PC-9 (cell line): ENCODE measurements around the gene CNTN5. TPM values are rescaled to one million over a fixed set of nuclear protein-coding genes. Genes with fewer than 3 reads are reported as not detected.

Experiments used
- BruUV-seq: library from RNA; stranded (reverse); fragments of 400-500 nt; replicated peaks from 2 replicates; lab custom pipeline; 2021; lab: Mats Ljungman, UMichigan
- CTCF ChIA-PET: fragments of 300-600 bp; sonication (Branson Sonifier 250); formaldehyde crosslinking; loops from one replicate; lab custom pipeline; 2022; ENCODE audit warnings: antibody characterized with exemption; lab: Charles Lee
- POLR2A ChIA-PET: fragments of 300-600 bp; sonication (Branson Sonifier 250); formaldehyde crosslinking; loops from one replicate; lab custom pipeline; 2022; ENCODE audit warnings: antibody characterized with exemption; ENCODE audit not compliant: unreplicated experiment; lab: Charles Lee
- DNase-seq, 2 experiments: peaks; one replicate each; pipeline versions ENCODE4 v3.0.0 to v3.0.0-alpha.2; 2015 to 2022; ENCODE audit warnings: mixed read lengths in 1 of 2
- H2AFZ ChIP-seq: fragments of 200-600 bp; sonication (generic); 2 replicates; pipeline ENCODE4 v1.8.1; 2017; ENCODE audit warnings: antibody characterized with exemption
- H3F3A ChIP-seq: fragments of 200-600 bp; sonication (generic); 2 replicates; pipeline ENCODE4 v1.8.1; 2017; ENCODE audit warnings: antibody characterized with exemption, mild to moderate bottlenecking, low read depth; ENCODE audit not compliant: insufficient read depth
- H3K27ac ChIP-seq: fragments of 200-600 bp; sonication (generic); 2 replicates; pipeline ENCODE4 v1.6.1; 2016; ENCODE audit warnings: mixed run types
- H3K27me3 ChIP-seq: fragments of 200-600 bp; sonication (generic); 2 replicates; pipeline ENCODE4 v1.6.1; 2016; ENCODE audit warnings: low read depth, mixed run types; ENCODE audit not compliant: insufficient read depth
- H3K36me3 ChIP-seq: fragments of 200-600 bp; sonication (generic); 2 replicates; pipeline ENCODE4 v1.6.1; 2016; ENCODE audit warnings: low read depth, mixed run types
- H3K4me1 ChIP-seq: fragments of 200-600 bp; sonication (generic); replicated peaks from 2 replicates; pipeline ENCODE4 v1.6.1; 2016; ENCODE audit warnings: mixed run types; ENCODE audit not compliant: insufficient read depth
- H3K4me2 ChIP-seq: fragments of 200-600 bp; sonication (generic); 2 replicates; pipeline ENCODE4 v1.6.1; 2017; ENCODE audit warnings: mixed run types
- H3K4me3 ChIP-seq: fragments of 200-600 bp; sonication (generic); 2 replicates; pipeline ENCODE4 v1.6.1; 2016; ENCODE audit warnings: mixed run types
- H3K79me2 ChIP-seq: fragments of 200-600 bp; sonication (generic); 2 replicates; pipeline ENCODE4 v1.6.1; 2017; ENCODE audit warnings: low read depth, mixed run types
- H3K9me2 ChIP-seq: fragments of 200-600 bp; sonication (generic); 2 replicates; pipeline ENCODE4 v1.8.1; 2017; ENCODE audit warnings: mild to moderate bottlenecking; ENCODE audit not compliant: insufficient read depth
- H3K9me3 ChIP-seq: fragments of 200-600 bp; sonication (generic); 2 replicates; pipeline ENCODE4 v1.8.1; 2016; ENCODE audit warnings: low read depth; ENCODE audit not compliant: insufficient read depth
- H4K20me1 ChIP-seq: fragments of 200-600 bp; sonication (generic); 2 replicates; pipeline ENCODE4 v1.8.1; 2017; ENCODE audit not compliant: insufficient read depth
- EZH2 ChIP-seq: fragments of 200-600 bp; sonication (generic); IDR thresholded peaks from 2 replicates; pipeline ENCODE4 v1.8.0; 2017; ENCODE audit warnings: antibody characterized with exemption, low read depth
- intact Hi-C: fragments of 100-400 bp; cut with micrococcal nuclease; formaldehyde crosslinking; loops from one replicate; pipeline ENCODE4 v1.10.0; 2022; ENCODE audit not compliant: unreplicated experiment
- total RNA-seq: library from RNA; stranded (reverse); gene quantifications from 2 replicates; pipeline ENCODE4 v1.2.3, GENCODE V29; 2021
- TF ChIP-seq, protein P1 (sequence below): fragments of 200-600 bp; sonication (generic); conservative IDR thresholded peaks from 2 replicates; pipeline ENCODE4 v1.6.1; 2017; ENCODE audit warnings: mixed run types, antibody characterized with exemption, mild to moderate bottlenecking, moderate library complexity

Gene CNTN5
- total RNA-seq, 1 experiment from 2014 or later = not detected

DNA sequence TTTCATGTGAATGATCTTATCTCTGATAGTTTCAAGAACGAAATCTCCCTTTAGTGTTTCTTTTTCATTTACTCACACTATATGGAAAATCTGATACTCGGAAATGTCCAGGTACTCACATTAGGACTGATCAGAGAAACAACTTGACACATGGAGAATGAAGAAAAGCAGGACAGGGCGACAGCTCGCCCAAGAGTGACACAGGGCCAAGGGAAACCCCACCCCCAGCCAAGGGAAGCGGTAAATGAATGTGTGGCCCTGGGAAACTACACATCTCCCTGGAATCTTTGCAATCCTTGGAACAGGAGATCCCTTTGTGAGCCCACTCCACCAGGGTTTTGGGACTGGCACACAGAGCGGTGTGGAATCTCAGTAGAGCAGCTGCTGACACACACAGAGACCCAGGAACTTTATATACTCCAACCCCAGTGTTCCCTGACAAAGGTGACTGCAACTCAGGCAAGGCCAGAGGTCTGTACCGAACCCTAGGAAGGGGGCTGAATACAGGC lies 1362.7 kb downstream of the CNTN5 start:
- Histone ChIP-seq H3K36me3 (no peaks in the 10 kb centered on the region), H3K79me2 (no peaks in the 10 kb centered on the region), H2AFZ (no peak overlapping the region), H3F3A (no peaks in the 10 kb centered on the region), H3K4me3 (no peak overlapping the region), H4K20me1 (no peaks in the 10 kb centered on the region), H3K9me2 (no peaks in the 10 kb centered on the region), H3K4me1 (no peaks in the 10 kb centered on the region), H3K27ac (no peak overlapping the region), H3K9me3 (no peaks in the 10 kb centered on the region), H3K4me2 (no peak overlapping the region), H3K27me3 (no peaks in the 10 kb centered on the region)
- no peak for DNase-seq
- intact Hi-C loops = no loop called here
- TF ChIP-seq EZH2 = no peak
- TF ChIP-seq, protein P1, sequence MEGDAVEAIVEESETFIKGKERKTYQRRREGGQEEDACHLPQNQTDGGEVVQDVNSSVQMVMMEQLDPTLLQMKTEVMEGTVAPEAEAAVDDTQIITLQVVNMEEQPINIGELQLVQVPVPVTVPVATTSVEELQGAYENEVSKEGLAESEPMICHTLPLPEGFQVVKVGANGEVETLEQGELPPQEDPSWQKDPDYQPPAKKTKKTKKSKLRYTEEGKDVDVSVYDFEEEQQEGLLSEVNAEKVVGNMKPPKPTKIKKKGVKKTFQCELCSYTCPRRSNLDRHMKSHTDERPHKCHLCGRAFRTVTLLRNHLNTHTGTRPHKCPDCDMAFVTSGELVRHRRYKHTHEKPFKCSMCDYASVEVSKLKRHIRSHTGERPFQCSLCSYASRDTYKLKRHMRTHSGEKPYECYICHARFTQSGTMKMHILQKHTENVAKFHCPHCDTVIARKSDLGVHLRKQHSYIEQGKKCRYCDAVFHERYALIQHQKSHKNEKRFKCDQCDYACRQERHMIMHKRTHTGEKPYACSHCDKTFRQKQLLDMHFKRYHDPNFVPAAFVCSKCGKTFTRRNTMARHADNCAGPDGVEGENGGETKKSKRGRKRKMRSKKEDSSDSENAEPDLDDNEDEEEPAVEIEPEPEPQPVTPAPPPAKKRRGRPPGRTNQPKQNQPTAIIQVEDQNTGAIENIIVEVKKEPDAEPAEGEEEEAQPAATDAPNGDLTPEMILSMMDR = no peak
- CTCF ChIA-PET = no interaction called here
- no TSS peak for BruUV-seq
- POLR2A ChIA-PET = no interaction called here

DNA sequence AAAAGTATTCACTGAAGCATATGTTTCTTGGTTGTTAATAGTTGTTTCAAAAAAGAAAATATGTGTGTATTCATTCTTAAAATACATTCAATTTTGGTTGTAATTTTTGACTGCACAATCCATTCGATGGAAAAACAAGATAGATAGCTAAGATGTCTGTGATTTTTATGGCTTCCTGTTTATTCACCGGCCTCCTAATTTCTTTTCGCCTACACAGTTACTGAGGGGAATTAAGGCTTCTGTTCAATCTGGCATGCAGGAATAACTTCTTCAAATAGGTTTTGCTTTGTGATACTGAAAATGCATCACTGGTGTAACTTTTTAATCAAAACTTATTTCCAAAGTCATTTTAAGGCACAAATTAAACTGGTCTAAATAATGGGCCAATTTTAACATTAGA lies 1375.5 kb downstream of the CNTN5 start:
- H3K9me3 ChIP-seq = no peaks in the 10 kb centered on the region
- no peak overlapping the region for H3K27ac ChIP-seq
- H3K4me2 ChIP-seq = no peak overlapping the region
- no peaks in the 10 kb centered on the region for H3K27me3 ChIP-seq
- no peaks in the 10 kb centered on the region for H3F3A ChIP-seq
- H3K4me3 ChIP-seq = no peak overlapping the region
- no peaks in the 10 kb centered on the region for H3K79me2 ChIP-seq
- DNase-seq = no peak
- no TSS peak for BruUV-seq
- TF ChIP-seq EZH2 = no peak
- TF ChIP-seq, protein P1 = no peak
- no peaks in the 10 kb centered on the region for H3K36me3 ChIP-seq
- H3K9me2 ChIP-seq = no peaks in the 10 kb centered on the region
- POLR2A ChIA-PET = no interaction called here
- no peaks in the 10 kb centered on the region for H4K20me1 ChIP-seq
- CTCF ChIA-PET = no interaction called here
- no peaks in the 10 kb centered on the region for H3K4me1 ChIP-seq
- intact Hi-C loops = no loop called here
- no peak overlapping the region; the same call in 1 of the 2 replicates for H2AFZ ChIP-seq

DNA sequence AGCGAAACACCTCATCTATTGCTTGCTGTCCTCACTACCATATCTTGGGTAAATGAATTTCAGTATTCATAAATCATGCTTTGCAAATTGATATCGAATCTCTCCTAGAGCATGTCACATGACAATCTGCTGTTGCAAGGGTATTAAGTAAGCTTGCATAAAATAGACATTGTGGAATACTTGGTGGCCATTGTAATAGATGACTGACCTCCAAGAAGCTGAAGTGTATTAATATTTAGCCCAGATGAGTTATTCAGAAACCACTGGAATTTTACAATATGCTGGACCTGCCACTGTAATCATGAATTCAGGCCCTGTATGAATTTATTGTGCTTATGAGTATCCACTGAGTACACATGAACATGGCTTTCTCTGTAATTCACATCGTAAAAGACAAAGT lies 1376.7 kb downstream of the CNTN5 start:
- no peaks in the 10 kb centered on the region for H3K36me3 ChIP-seq
- no peaks in the 10 kb centered on the region for H3K4me1 ChIP-seq
- H3K27ac ChIP-seq = no peak overlapping the region
- DNase-seq = no peak
- H2AFZ ChIP-seq = peak overlapping the region; percentile 9; the same call in 1 of the 2 replicates
- H4K20me1 ChIP-seq = no peaks in the 10 kb centered on the region
- intact Hi-C loops = no loop called here
- H3K4me2 ChIP-seq = no peak overlapping the region
- H3K9me2 ChIP-seq = no peaks in the 10 kb centered on the region
- no TSS peak for BruUV-seq
- ChIA-PET CTCF (no interaction called here), POLR2A (no interaction called here)
- H3K4me3 ChIP-seq = no peak overlapping the region
- H3K27me3 ChIP-seq = no peaks in the 10 kb centered on the region
- H3F3A ChIP-seq = no peaks in the 10 kb centered on the region
- TF ChIP-seq, protein P1 = no peak
- TF ChIP-seq EZH2 = no peak
- no peaks in the 10 kb centered on the region for H3K79me2 ChIP-seq
- no peaks in the 10 kb centered on the region for H3K9me3 ChIP-seq
